ENCODE results near the gene CHST11. TPM values are rescaled to one million over a fixed set of nuclear protein-coding genes. Genes with fewer than 3 reads are reported as not detected.

CHST11 gene
- total RNA-seq, 8 experiments from 2014 or later: 9.3 to 36.8 (median 12.9) TPM

DNA sequence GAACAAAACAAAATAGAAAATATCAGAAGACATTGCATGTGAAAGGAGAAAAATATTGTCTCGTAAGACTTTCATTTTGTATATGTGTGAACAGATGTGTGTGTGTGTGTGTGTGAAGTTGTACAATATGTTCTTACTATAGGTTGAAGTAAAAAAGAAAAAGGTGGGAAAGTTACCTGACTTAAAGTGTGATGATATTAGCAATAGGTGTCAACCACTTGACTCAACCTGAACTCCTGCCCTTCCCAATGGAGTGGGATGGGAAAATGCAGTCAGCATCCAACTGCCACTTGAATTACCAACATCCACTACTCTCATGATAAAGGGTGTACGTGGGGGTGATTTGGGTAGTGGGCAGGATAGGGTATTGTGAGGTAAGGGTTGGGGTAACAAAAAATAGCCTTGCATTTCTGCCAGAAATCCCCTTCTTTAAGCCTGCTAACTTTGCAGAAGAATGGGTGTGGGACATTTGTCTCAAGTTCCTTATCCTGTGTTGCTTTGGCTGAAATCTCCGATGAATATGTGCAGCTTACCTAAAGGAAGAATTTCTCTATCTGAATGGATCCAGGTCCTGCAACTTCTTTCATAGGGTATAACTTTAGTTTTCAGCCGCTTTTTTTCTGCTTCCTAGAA is 181.6 kb downstream of the CHST11 start:
- in situ Hi-C loops (cut with MboI; ENCODE audit: low pct_unique_long_range_greater_than_20kb in 2 of 9, low sequenced_read_pairs in 9 of 9, unreplicated experiment in 9 of 9): no loop called here
- 77 to 100% (median 93%) methylated on average over 1 to 4 of the region's 4 CpGs; no CpG with 5 or more reads in 1 of the 10 experiments for WGBS, 10 experiments
- ATAC-seq (replicated peaks in 6 of 8): no peak
- Histone ChIP-seq H3K4me1 (replicated peaks in 1 of 2) (no peaks in the 10 kb centered on the region), H3K27ac (no peak overlapping the region), H3K4me3 (no peak overlapping the region)

DNA sequence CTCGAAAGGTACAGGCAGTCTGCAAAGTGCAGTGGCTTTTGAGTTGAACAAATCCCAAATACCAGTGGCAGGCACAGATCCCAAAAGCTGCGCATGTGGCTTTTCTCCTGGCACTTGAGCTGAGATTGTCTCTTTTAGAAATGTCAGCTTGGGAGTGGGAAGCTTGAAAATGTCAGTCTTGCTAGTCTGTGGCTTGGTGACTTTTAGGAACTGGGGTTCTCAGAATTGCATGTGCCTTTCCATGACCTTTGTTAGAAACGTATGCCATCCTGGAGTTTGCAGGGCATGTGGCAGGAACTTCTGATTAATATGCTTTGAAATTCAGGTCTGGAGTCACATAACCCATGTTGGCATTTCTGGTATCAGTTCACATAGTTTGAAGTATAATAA is 182.1 kb downstream of the CHST11 start:
- 50 to 100% (median 87%) methylated on average over 1 to 3 of the region's 3 CpGs; no CpG with 5 or more reads in 4 of the 10 experiments for WGBS, 10 experiments
- H3K4me3 ChIP-seq: no peak overlapping the region
- H3K27ac ChIP-seq: no peak overlapping the region
- no peaks in the 10 kb centered on the region for H3K4me1 ChIP-seq (replicated peaks in 1 of 2)
- in situ Hi-C loops (cut with MboI; ENCODE audit: low pct_unique_long_range_greater_than_20kb in 2 of 9, low sequenced_read_pairs in 9 of 9, unreplicated experiment in 9 of 9): no loop called here
- no peak for ATAC-seq (replicated peaks in 6 of 8)

GRCh38 chr12:104640956-104641355 is 184.2 kb downstream of the CHST11 start:
- WGBS, 10 experiments: 100% methylated on average over 1 of the region's 1 CpG; no CpG with 5 or more reads in 6 of the 10 experiments
- Histone ChIP-seq H3K4me3 (no peak overlapping the region), H3K27ac (no peak overlapping the region), H3K4me1 (replicated peaks in 1 of 2) (no peaks in the 10 kb centered on the region)
- no peak for ATAC-seq (replicated peaks in 6 of 8)
- in situ Hi-C loops (cut with MboI; ENCODE audit: low pct_unique_long_range_greater_than_20kb in 2 of 9, low sequenced_read_pairs in 9 of 9, unreplicated experiment in 9 of 9): no loop called here

GRCh38 chr12:104641862-104642261 is 185.1 kb downstream of the CHST11 start:
- H3K27ac ChIP-seq: no peak overlapping the region
- WGBS, 10 experiments: 14 to 100% (median 60%) methylated on average over 1 to 3 of the region's 3 CpGs; no CpG with 5 or more reads in 3 of the 10 experiments
- in situ Hi-C loops (cut with MboI; ENCODE audit: low pct_unique_long_range_greater_than_20kb in 2 of 9, low sequenced_read_pairs in 9 of 9, unreplicated experiment in 9 of 9): no loop called here
- ATAC-seq (replicated peaks in 6 of 8): no peak
- no peak overlapping the region for H3K4me3 ChIP-seq
- no peaks in the 10 kb centered on the region for H3K4me1 ChIP-seq (replicated peaks in 1 of 2)

GRCh38 chr12:104643093-104643818 is 186.5 kb downstream of the CHST11 start:
- Histone ChIP-seq H3K27ac (no peak overlapping the region), H3K4me3 (no peak overlapping the region), H3K4me1 (replicated peaks in 1 of 2) (no peaks in the 10 kb centered on the region)
- ATAC-seq (replicated peaks in 6 of 8): no peak
- WGBS, 10 experiments: 56 to 100% (median 93%) methylated on average over 1 to 7 of the region's 8 CpGs
- in situ Hi-C loops (cut with MboI; ENCODE audit: low pct_unique_long_range_greater_than_20kb in 2 of 9, low sequenced_read_pairs in 9 of 9, unreplicated experiment in 9 of 9): no loop called here

DNA sequence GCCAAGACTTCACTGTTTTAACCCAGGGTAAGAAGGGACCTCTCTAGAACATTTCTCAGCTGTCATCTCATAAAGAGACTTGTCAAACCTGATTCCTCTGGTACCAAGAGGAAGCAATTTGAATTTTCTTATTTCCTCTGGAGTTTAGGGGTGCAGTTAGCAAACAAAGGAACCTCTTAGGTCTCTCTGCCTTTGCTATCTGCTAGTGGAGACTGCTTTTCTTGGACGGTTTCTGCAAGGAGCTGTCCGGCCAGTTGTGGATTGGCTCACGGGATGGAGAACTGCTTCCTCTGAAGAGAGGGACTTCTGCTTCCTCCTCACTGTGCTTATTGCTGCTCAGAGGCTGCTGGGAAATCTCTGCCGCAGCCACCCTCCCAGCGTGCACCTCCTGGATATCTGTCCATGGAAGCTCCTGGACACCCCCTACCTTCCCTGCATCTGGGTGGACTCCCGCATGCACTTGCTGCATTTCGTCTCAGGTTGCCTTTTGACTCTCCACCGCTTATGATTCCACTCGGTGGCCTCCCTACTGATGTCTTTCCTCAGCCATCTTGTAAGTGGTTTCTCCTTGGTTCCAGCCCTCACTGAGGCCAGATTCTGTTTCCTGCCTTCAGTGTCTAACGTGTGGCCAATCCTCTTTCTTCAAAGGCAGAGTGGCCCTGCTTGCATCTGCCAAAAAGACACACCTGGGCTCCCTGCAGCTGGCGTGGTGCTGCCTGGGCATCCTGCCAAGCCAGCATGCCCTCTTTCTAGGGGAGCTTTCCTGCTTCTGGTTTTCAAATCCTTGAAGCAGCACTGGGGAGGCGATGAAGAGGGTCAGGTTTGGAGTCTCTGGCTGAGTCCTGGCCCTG is 187.3 kb downstream of the CHST11 start:
- Histone ChIP-seq H3K27ac (no peak overlapping the region), H3K4me1 (replicated peaks in 1 of 2) (no peaks in the 10 kb centered on the region), H3K4me3 (no peak overlapping the region)
- ATAC-seq (replicated peaks in 6 of 8): no peak
- 60 to 100% (median 91%) methylated on average over 1 to 9 of the region's 12 CpGs for WGBS, 10 experiments
- in situ Hi-C loops (cut with MboI; ENCODE audit: low pct_unique_long_range_greater_than_20kb in 2 of 9, low sequenced_read_pairs in 9 of 9, unreplicated experiment in 9 of 9): no loop called here

- WGBS, 10 experiments: 60 to 100% (median 87%) methylated on average over 1 to 2 of the region's 4 CpGs; no CpG with 5 or more reads in 6 of the 10 experiments
- Histone ChIP-seq H3K4me1 (replicated peaks in 1 of 2) (peaks cover 6 to 9% of the 10 kb centered on the region in 2 donors), H3K27ac (no peak overlapping the region), H3K4me3 (no peak overlapping the region)
- in situ Hi-C loops (cut with MboI; ENCODE audit: low pct_unique_long_range_greater_than_20kb in 2 of 9, low sequenced_read_pairs in 9 of 9, unreplicated experiment in 9 of 9): no loop called here
- ATAC-seq (replicated peaks in 6 of 8): no peak
Measured at GRCh38 chr12:104648756-104649155, 192.0 kb downstream of the CHST11 start.

DNA sequence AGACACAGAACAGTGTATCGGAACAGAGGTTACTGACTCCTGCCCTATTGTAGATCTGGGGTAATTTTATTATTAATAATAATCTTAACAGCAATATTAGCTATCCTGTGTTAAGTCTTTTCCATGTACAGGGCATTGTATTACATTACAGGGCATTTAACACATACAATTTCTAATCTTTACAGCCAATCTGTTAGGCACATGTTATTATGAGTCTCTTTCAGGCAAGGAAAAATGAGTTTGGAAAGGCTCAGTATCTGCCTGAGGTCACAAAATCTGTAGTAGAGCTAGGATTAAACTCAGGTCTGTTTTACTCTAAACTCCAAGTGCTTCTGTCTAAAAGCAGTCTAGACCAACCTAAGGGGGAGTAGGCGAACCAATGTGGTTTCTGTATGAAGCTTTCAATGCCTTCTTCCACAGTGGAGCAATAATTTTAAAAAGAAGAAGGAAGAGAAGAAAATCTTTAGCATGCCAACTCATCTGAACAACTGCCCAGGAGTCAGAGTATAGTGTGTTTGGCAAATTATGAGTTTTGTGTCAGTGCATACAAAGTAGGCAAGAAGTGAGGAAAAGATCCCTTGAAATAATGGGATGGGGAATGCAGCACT is 192.6 kb downstream of the CHST11 start:
- Histone ChIP-seq H3K4me1 (replicated peaks in 1 of 2) (peaks cover 10 to 14% of the 10 kb centered on the region in 2 donors), H3K27ac (no peak overlapping the region), H3K4me3 (no peak overlapping the region)
- ATAC-seq (replicated peaks in 6 of 8): no peak
- WGBS, 10 experiments: 83 to 100% (median 94%) methylated on average over 1 to 2 of the region's 2 CpGs; no CpG with 5 or more reads in 5 of the 10 experiments
- in situ Hi-C loops (cut with MboI; ENCODE audit: low pct_unique_long_range_greater_than_20kb in 2 of 9, low sequenced_read_pairs in 9 of 9, unreplicated experiment in 9 of 9): no loop called here

DNA sequence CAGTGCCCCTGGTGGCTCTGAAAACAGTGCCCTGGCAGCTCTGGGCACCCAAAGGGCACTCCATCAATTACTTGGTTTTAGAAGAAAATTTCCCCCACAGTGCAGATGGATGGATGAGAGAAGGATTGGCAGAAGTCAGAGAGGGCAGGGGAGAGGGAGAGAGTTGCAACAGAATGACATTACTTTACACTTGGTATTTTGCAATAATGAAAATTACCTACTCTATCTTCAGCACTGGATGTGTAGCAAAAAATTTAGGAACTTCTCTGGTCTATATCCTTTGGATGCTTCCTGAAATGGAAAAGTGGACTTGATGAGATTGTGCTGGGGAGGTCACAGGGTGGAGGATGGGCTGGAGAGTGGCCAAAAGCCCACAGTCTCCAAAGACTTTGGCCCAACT is 193.2 kb downstream of the CHST11 start:
- Histone ChIP-seq H3K4me3 (no peak overlapping the region), H3K4me1 (replicated peaks in 1 of 2) (peaks cover 16 to 20% of the 10 kb centered on the region in 2 donors), H3K27ac (no peak overlapping the region)
- in situ Hi-C loops (cut with MboI; ENCODE audit: low pct_unique_long_range_greater_than_20kb in 2 of 9, low sequenced_read_pairs in 9 of 9, unreplicated experiment in 9 of 9): no loop called here
- ATAC-seq (replicated peaks in 6 of 8): no peak

GRCh38 chr12:104650541-104650940 is 193.8 kb downstream of the CHST11 start:
- no peak for ATAC-seq (replicated peaks in 6 of 8)
- peaks cover 20 to 23% of the 10 kb centered on the region in 2 donors for H3K4me1 ChIP-seq (replicated peaks in 1 of 2)
- H3K27ac ChIP-seq: no peak overlapping the region
- WGBS, 10 experiments: 50 to 100% (median 93%) methylated on average over 1 to 3 of the region's 5 CpGs; no CpG with 5 or more reads in 5 of the 10 experiments
- in situ Hi-C loops (cut with MboI; ENCODE audit: low pct_unique_long_range_greater_than_20kb in 2 of 9, low sequenced_read_pairs in 9 of 9, unreplicated experiment in 9 of 9): no loop called here
- no peak overlapping the region for H3K4me3 ChIP-seq

GRCh38 chr12:104651811-104652210 is 195.1 kb downstream of the CHST11 start:
- no peak for ATAC-seq (replicated peaks in 6 of 8)
- in situ Hi-C loops (cut with MboI; ENCODE audit: low pct_unique_long_range_greater_than_20kb in 2 of 9, low sequenced_read_pairs in 9 of 9, unreplicated experiment in 9 of 9): no loop called here
- WGBS, 10 experiments: 46 to 96% (median 58%) methylated on average over 3 to 7 of the region's 7 CpGs; no CpG with 5 or more reads in 3 of the 10 experiments
- H3K4me3 ChIP-seq: no peak overlapping the region
- no peak overlapping the region for H3K27ac ChIP-seq
- peaks cover 24 to 25% of the 10 kb centered on the region in 2 donors for H3K4me1 ChIP-seq (replicated peaks in 1 of 2)

DNA sequence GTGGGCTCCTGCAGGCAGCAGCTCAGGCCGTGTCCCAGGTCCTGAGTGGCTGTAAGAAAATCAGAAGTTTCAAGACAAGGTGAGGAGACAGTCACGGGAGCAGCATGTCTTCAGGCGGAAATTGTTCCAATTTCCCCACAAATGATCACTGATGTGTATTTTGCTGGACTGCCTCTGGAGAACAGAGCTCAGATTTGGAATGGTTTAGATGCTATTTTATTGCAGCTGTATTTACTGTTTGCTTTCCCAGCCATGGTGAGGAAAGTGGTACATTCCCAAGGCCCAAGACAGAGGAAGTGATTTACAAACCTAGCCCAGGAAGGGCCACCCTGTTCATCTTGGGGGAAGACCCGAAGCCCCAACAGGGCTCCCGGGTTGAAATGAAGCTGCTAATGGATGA is 195.6 kb downstream of the CHST11 start:
- Histone ChIP-seq H3K27ac (no peak overlapping the region), H3K4me3 (no peak overlapping the region), H3K4me1 (replicated peaks in 1 of 2) (peaks cover 30% of the 10 kb centered on the region in 2 donors)
- 64 to 100% (median 84%) methylated on average over 1 to 4 of the region's 5 CpGs; no CpG with 5 or more reads in 2 of the 10 experiments for WGBS, 10 experiments
- in situ Hi-C loops (cut with MboI; ENCODE audit: low pct_unique_long_range_greater_than_20kb in 2 of 9, low sequenced_read_pairs in 9 of 9, unreplicated experiment in 9 of 9): no loop called here
- no peak for ATAC-seq (replicated peaks in 6 of 8)

DNA sequence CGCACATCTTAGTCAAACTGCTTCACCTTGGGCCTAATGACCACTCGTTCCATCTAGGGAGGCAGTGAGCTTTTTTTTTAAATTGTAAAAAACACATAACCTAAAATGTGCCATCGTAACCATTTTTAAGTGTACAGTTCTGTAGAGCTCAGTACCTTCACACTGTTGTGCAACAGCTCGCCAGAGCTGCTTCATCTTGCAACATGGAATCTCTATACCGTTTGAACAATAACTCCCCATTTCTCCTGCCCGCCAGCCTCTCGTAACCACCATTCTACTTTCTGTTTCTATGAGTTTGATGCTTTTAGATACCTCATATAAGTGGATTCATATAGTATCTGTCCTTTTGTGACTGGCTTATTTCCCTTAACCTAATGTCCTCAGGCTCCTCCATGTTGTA is 196.2 kb downstream of the CHST11 start:
- H3K27ac ChIP-seq: no peak overlapping the region
- in situ Hi-C loops (cut with MboI; ENCODE audit: low pct_unique_long_range_greater_than_20kb in 2 of 9, low sequenced_read_pairs in 9 of 9, unreplicated experiment in 9 of 9): no loop called here
- peaks cover 35 to 36% of the 10 kb centered on the region in 2 donors for H3K4me1 ChIP-seq (replicated peaks in 1 of 2)
- 82 to 100% (median 100%) methylated on average over 1 to 6 of the region's 7 CpGs; no CpG with 5 or more reads in 2 of the 10 experiments for WGBS, 10 experiments
- ATAC-seq (replicated peaks in 6 of 8): no peak
- H3K4me3 ChIP-seq: no peak overlapping the region
